ENCODE data around the gene ADAP1. TPM values are rescaled to one million over a fixed set of nuclear protein-coding genes. Genes with fewer than 3 reads are reported as not detected.

The ADAP1 gene
- total RNA-seq, 1 experiment from 2014 or later: 16.4 TPM

DNA sequence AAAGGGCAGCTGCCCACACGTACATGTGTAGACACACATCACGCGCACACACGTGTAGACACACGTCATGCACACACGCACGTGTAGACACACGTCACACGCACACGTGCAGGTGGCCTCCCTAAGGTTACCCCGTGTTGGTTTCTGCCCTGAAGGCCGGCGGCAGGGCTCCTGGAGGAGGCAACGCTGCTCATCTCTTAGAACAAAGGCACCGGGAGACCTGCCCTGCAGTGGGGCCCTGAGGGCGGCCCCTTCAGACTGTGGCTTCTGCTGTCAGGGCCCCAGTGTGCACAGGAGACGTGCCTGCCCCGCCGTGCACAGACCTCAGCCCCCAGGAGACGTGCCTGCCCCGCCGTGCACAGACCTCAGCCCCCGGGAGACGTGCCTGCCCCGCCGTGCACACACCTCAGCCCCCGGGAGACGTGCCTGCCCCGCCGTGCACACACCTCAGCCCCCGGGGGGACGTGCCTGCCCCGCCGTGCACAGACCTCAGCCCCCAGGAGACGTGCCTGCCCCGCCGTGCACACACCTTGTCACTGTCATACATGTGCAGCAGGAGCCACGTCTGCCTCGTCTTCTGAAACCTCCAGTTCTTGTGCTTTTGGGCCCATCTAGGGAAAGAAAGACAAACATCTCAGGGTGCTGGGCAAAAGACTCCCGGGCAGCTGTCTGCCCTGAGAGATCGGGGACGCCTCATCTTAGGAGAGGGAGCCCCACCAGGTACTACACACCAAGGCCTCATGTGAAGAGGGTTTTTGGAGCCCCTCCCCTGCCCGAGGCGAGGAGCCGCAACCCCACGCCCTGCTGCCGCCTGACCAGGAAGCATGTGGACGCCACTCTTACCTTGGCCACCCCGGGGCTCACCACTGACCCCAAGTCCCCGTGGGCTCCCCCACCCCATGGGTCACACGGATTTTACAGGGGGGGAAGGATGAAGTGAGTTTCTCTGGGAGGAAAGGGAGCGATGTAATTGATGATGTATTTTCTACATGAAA, 45.8 kb upstream of the ADAP1 start:
- H3K9me3 ChIP-seq (ENCODE audit: low read depth, low read length, poor library complexity, severe bottlenecking): no peaks in the 10 kb centered on the region
- intact Hi-C loops (cut with micrococcal nuclease; ENCODE audit: unreplicated experiment): no loop called here
- CTCF ChIA-PET: no interaction called here

DNA sequence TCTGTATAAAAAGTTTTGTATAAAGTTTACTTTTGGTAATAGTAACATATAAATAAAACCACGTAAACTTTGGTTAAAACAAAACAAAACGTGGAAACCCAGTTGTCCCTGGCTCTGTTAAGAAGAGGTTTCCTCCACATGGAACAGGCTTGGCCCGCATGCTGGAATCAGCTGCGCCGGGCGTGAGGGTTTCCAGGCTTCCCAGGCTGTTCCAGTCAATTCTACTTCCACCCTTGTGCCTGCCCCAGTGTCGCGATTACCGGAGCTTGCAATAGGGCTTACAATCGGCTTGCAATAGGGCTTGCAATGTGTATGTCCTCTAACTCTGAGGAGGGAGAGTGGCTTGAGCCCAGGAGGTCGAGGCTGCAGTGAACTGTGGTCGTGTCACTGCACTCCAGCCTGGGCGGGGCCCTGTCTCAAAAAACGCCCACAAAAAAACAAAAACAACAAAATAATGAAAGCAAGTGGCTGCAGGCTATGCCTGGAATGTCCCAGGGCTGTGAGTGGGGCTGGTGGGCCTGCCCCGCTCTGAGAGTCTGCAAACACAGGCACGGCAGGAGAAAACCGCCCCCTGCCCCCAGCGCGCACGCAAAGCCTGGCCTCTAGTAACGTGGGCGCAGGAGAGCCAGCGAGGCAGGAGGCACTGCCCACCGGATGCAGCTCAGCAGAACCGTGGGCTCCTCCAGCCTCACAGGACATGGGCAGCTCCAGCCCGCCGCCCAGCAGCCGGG, 44.8 kb upstream of the ADAP1 start:
- no peak for DNase-seq (ENCODE audit: low spot score)
- H3K4me3 ChIP-seq (ENCODE audit: low read depth, low read length, poor library complexity, severe bottlenecking): no peak overlapping the region
- H3K27ac ChIP-seq (ENCODE audit: low read depth, low read length, poor library complexity, severe bottlenecking): no peak overlapping the region
- H3K9me3 ChIP-seq (ENCODE audit: low read depth, low read length, poor library complexity, severe bottlenecking): no peaks in the 10 kb centered on the region
- BruUV-seq (replicated peaks): no TSS peak
- peaks cover 10% of the 10 kb centered on the region for H3K36me3 ChIP-seq (ENCODE audit: insufficient read depth, low read length, poor library complexity, severe bottlenecking)
- H3K27me3 ChIP-seq (replicated peaks; ENCODE audit: insufficient read depth, low read depth, low read length, poor library complexity): no peaks in the 10 kb centered on the region
- TF ChIP-seq EZH2 (IDR thresholded peaks at IDR 0.05; ENCODE audit: borderline replicate concordance, low read depth, low read length, poor library complexity, severe bottlenecking): no peak
- TF ChIP-seq, protein P1, sequence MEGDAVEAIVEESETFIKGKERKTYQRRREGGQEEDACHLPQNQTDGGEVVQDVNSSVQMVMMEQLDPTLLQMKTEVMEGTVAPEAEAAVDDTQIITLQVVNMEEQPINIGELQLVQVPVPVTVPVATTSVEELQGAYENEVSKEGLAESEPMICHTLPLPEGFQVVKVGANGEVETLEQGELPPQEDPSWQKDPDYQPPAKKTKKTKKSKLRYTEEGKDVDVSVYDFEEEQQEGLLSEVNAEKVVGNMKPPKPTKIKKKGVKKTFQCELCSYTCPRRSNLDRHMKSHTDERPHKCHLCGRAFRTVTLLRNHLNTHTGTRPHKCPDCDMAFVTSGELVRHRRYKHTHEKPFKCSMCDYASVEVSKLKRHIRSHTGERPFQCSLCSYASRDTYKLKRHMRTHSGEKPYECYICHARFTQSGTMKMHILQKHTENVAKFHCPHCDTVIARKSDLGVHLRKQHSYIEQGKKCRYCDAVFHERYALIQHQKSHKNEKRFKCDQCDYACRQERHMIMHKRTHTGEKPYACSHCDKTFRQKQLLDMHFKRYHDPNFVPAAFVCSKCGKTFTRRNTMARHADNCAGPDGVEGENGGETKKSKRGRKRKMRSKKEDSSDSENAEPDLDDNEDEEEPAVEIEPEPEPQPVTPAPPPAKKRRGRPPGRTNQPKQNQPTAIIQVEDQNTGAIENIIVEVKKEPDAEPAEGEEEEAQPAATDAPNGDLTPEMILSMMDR (conservative IDR thresholded peaks at IDR 0.05; ENCODE audit: low read depth, low read length): no peak
- ChIA-PET CTCF (no interaction called here), POLR2A (ENCODE audit: low non-redundant PET) (no interaction called here)
- H3K4me1 ChIP-seq (ENCODE audit: insufficient read depth, low read length, poor library complexity, severe bottlenecking): no peaks in the 10 kb centered on the region
- intact Hi-C loops (cut with micrococcal nuclease; ENCODE audit: unreplicated experiment): no loop called here

More for the DNA sequence above, 45.8 kb upstream of the ADAP1 start:
- DNase-seq (ENCODE audit: low spot score): no peak
- POLR2A ChIA-PET (ENCODE audit: low non-redundant PET): no interaction called here
- Histone ChIP-seq H3K4me1 (ENCODE audit: insufficient read depth, low read length, poor library complexity, severe bottlenecking) (no peaks in the 10 kb centered on the region), H3K27me3 (replicated peaks; ENCODE audit: insufficient read depth, low read depth, low read length, poor library complexity) (no peaks in the 10 kb centered on the region), H3K27ac (ENCODE audit: low read depth, low read length, poor library complexity, severe bottlenecking) (no peak overlapping the region), H3K36me3 (ENCODE audit: insufficient read depth, low read length, poor library complexity, severe bottlenecking) (peaks cover 10% of the 10 kb centered on the region), H3K4me3 (ENCODE audit: low read depth, low read length, poor library complexity, severe bottlenecking) (no peak overlapping the region)
- BruUV-seq (replicated peaks): no TSS peak
- no peak for TF ChIP-seq EZH2 (IDR thresholded peaks at IDR 0.05; ENCODE audit: borderline replicate concordance, low read depth, low read length, poor library complexity, severe bottlenecking)
- TF ChIP-seq, protein P1 (conservative IDR thresholded peaks at IDR 0.05; ENCODE audit: low read depth, low read length): no peak

DNA sequence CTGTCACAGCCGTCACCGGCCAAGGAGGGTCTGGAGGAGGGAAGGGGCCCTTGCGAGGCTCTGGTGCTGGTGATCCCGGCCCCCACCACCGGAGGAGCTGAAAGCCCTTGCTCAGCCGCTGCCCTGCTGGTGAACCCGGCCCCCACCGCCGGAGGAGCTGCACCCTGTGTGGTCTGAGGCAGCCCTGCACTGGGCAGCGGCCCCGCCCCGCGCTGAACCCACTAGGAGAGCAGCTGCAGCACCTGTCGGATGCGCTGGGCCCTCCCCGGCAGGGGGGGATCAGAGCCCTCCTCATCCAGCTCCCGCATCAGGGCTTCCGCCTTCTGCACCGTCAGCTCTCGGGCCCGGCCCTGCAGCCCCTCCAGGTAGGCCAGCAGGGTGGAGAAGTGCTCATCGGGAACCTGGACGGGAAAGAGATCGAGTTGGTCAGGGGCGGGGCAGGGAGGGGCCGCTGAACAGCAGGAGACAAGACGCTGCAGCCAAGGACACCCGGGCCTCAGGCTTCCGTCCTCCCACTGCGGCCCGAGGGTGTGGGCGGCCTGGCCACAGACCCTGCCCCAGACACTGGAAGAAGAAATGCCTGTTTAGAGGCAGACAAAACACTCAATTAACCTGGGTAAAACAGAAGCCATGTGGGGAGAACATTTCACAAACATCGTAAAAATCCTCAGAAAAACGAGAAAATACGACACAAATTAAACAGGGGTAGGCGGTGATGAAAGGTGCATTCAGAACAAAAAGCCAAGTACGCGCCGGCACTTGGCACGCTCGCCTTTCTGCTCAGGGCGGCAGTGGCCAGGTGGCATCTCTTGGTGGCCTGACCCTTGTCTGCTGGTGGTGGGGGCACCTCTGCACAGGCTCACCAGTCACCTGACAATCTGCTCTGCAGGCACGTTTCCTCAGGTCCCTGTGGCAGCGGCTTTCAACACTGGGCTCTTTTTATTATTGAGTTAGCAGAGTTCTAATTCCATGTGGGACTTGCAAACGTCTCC, 43.2 kb upstream of the ADAP1 start:
- Histone ChIP-seq H3K4me3 (ENCODE audit: low read depth, low read length, poor library complexity, severe bottlenecking) (no peak overlapping the region), H3K27ac (ENCODE audit: low read depth, low read length, poor library complexity, severe bottlenecking) (no peak overlapping the region), H3K4me1 (ENCODE audit: insufficient read depth, low read length, poor library complexity, severe bottlenecking) (no peaks in the 10 kb centered on the region), H3K27me3 (replicated peaks; ENCODE audit: insufficient read depth, low read depth, low read length, poor library complexity) (no peaks in the 10 kb centered on the region), H3K36me3 (ENCODE audit: insufficient read depth, low read length, poor library complexity, severe bottlenecking) (peaks cover 10% of the 10 kb centered on the region), H3K9me3 (ENCODE audit: low read depth, low read length, poor library complexity, severe bottlenecking) (no peaks in the 10 kb centered on the region)
- BruUV-seq (replicated peaks): no TSS peak
- no peak for DNase-seq (ENCODE audit: low spot score)
- intact Hi-C loops (cut with micrococcal nuclease; ENCODE audit: unreplicated experiment): no loop called here
- ChIA-PET CTCF (interaction anchor here (0.6 to 0.8 kb wide), 3 partner anchors 17 to 186 kb away, joined by 3 to 5 read pairs (median 3); no protein-coding TSS in a partner anchor), POLR2A (ENCODE audit: low non-redundant PET) (no interaction called here)
- no peak for TF ChIP-seq EZH2 (IDR thresholded peaks at IDR 0.05; ENCODE audit: borderline replicate concordance, low read depth, low read length, poor library complexity, severe bottlenecking)
- TF ChIP-seq, protein P1 (conservative IDR thresholded peaks at IDR 0.05; ENCODE audit: low read depth, low read length): no peak

Measured in A673 (cell line).